ENCODE data around the gene OGFOD1. TPM values are rescaled to one million over a fixed set of nuclear protein-coding genes. Genes with fewer than 3 reads are reported as not detected.

The OGFOD1 gene
- total and polyA plus RNA-seq, 9 of the 15 experiments (the other 6 are each of a cell fraction or from before 2014, with no cell fraction given) = 60.4 to 134 (median 85.8) TPM

- DNase-seq (ENCODE audit: extremely low read depth in 1 of 4, low spot score in 3 of 4) (no peak), ATAC-seq (no peak), FAIRE-seq (no peak)
- H3K9me1 ChIP-seq (ENCODE audit: control insufficient read depth, insufficient read depth, low read length) = no peaks in the 10 kb centered on the region
- H3K79me2 ChIP-seq (ENCODE audit: control insufficient read depth, insufficient read depth, low read length) = peaks cover 63% of the 10 kb centered on the region
- POLR2A ChIA-PET = interaction anchor here (1.5 to 2.3 kb wide), 2 partner anchors 10 to 18 kb away, joined by 3 to 5 read pairs; no protein-coding TSS in a partner anchor
- H3K4me3 ChIP-seq = no peak overlapping the region
- no peaks in the 10 kb centered on the region for H3K27me3 ChIP-seq (ENCODE audit: control insufficient read depth in 2 of 2, insufficient read depth in 2 of 2, low read length in 2 of 2)
- in situ Hi-C loops (cut with MboI) (no loop called here), intact Hi-C loops (cut with micrococcal nuclease) (no loop called here)
- no peak overlapping the region for H2AFZ ChIP-seq (ENCODE audit: low read depth, low read length)
- H4K20me1 ChIP-seq (replicated peaks; ENCODE audit: control insufficient read depth, insufficient read depth, low read length) = peaks cover 8% of the 10 kb centered on the region
- no peaks in the 10 kb centered on the region for H3K9me3 ChIP-seq (replicated peaks; ENCODE audit: control insufficient read depth, insufficient read depth, low read depth, low read length)
- H3K36me3 ChIP-seq (ENCODE audit: control insufficient read depth, insufficient read depth, low read length) = peaks cover 58% of the 10 kb centered on the region
- H3K27ac ChIP-seq (ENCODE audit: extremely low read depth, low read depth, low read length) = no peak overlapping the region
- TF ChIP-seq RBM34 (IDR thresholded peaks at IDR 0.05; ENCODE audit: borderline replicate concordance, insufficient read depth, low read length) (no peak), CEBPB (tag; IDR thresholded peaks at IDR 0.05) (0 out of 2 replicates have a peak, but pooled peaks have one; percentile 28), ZBTB49 (CRISPR knock-in tag; IDR thresholded peaks at IDR 0.05; ENCODE audit: borderline replicate concordance) (no peak), XRCC4 (IDR thresholded peaks at IDR 0.05; ENCODE audit: extremely low read depth, insufficient read depth, insufficient read length) (no peak), NCOA4 (IDR thresholded peaks at IDR 0.05; ENCODE audit: partially characterized antibody) (no peak), TFE3 (CRISPR knock-in tag; IDR thresholded peaks at IDR 0.05) (no peak), HDAC3 (IDR thresholded peaks at IDR 0.05; ENCODE audit: borderline replicate concordance, partially characterized antibody) (no peak)
- BruUV-seq (replicated peaks) = TSS peak; percentile 4
- 72% methylated on average over 4 of the region's 5 CpGs for WGBS (ENCODE audit: insufficient coverage, low coverage, missing lambda C conversion rate)
- peaks cover 0 to 21% of the 10 kb centered on the region in 2 experiments; a peak in 4 of 5 replicates for H3K4me1 ChIP-seq (replicated peaks in 1 of 2; ENCODE audit: control insufficient read depth in 2 of 2, insufficient read depth in 2 of 2, low read length in 2 of 2)
- H3K4me2 ChIP-seq (ENCODE audit: insufficient read depth, low read length) = no peak overlapping the region
- CTCF ChIA-PET (ENCODE audit: low intra/inter-chr PET ratio) = no interaction called here
- no peak overlapping the region for H3K9ac ChIP-seq (ENCODE audit: insufficient read depth in 1 of 2, low read depth in 2 of 2, low read length in 2 of 2)
Measured at GRCh38 chr16:56413381-56413780, 38.0 kb upstream of the OGFOD1 start.
